ENCODE measurements around the gene TSPAN16. TPM values are rescaled to one million over a fixed set of nuclear protein-coding genes. Genes with fewer than 3 reads are reported as not detected.

The TSPAN16 gene
- not detected for total RNA-seq

DNA sequence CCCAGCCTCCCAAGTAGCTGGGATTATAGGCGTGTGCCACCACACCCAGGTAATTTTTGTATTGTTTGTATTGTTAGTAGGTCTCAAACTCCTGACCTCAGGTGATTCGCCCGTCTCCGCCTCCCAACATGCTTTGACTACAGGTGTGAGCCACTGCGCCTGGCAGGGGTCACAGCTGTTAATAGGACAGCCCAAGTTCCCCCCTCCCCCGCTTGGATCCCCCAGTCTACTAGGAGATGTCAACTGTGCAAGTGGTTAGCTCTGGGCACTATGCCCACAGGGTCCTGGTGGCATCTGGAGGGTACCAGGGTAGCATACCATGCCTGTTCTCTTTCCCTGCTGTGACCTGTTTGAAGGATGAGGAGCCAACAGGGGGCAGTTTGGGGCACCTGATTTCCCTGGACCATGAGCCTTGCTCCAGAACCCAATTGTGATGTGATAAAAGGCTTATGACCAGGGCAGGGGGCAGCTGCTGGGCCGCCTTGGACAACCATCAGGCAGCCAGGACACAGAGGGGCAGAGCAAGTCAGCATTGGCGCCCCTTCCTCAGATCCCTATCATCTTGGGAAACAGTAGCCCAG is at the start of gene TSPAN16:
TSS of gene TSPAN16 (plus strand) at position 496 of the 581 bp plus-strand sequence. CDS start 138 bp downstream, outside the sequence.
- WGBS, 2 donors = 51 to 54% methylated on average over 5 to 7 of the region's 8 CpGs
- H3K9me3 ChIP-seq = no peaks in the 10 kb centered on the region
- no peaks in the 10 kb centered on the region for H3K36me3 ChIP-seq
- no peak within 1 kb of the TSS for H3K4me3 ChIP-seq
- intact Hi-C loops (cut with DNase I) = loop anchor here (5.0 to 10.0 kb wide), 2 partner anchors 87 to 149 kb away; partner anchors contain the start of gene EPOR
- DNase-seq = no peak
- TF ChIP-seq, protein P1, sequence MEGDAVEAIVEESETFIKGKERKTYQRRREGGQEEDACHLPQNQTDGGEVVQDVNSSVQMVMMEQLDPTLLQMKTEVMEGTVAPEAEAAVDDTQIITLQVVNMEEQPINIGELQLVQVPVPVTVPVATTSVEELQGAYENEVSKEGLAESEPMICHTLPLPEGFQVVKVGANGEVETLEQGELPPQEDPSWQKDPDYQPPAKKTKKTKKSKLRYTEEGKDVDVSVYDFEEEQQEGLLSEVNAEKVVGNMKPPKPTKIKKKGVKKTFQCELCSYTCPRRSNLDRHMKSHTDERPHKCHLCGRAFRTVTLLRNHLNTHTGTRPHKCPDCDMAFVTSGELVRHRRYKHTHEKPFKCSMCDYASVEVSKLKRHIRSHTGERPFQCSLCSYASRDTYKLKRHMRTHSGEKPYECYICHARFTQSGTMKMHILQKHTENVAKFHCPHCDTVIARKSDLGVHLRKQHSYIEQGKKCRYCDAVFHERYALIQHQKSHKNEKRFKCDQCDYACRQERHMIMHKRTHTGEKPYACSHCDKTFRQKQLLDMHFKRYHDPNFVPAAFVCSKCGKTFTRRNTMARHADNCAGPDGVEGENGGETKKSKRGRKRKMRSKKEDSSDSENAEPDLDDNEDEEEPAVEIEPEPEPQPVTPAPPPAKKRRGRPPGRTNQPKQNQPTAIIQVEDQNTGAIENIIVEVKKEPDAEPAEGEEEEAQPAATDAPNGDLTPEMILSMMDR (IDR thresholded peaks at IDR 0.05) = no peak
- no peak for TF ChIP-seq POLR2A (IDR thresholded peaks at IDR 0.05)
- no peaks in the 10 kb centered on the region for H3K27me3 ChIP-seq
- peak within 1 kb of the TSS in 2 of 4 donors; percentile 39 to 43 for H3K27ac ChIP-seq
- H3K4me1 ChIP-seq = peaks cover 0 to 28% (median 4%) of the 10 kb centered on the region in 3 donors

- no peaks in the 10 kb centered on the region for H3K9me3 ChIP-seq
- peak overlapping the region in 2 of 4 donors; percentile 62 to 65 for H3K27ac ChIP-seq
- H3K36me3 ChIP-seq = peaks cover under 1 to 87% (median under 1%) of the 10 kb centered on the region in 3 donors
- no peak for TF ChIP-seq POLR2A (IDR thresholded peaks at IDR 0.05)
- TF ChIP-seq, protein P1 (IDR thresholded peaks at IDR 0.05) = no peak
- peaks cover 5 to 27% (median 12%) of the 10 kb centered on the region in 3 donors for H3K4me1 ChIP-seq
- no peak overlapping the region for H3K4me3 ChIP-seq
- WGBS, 2 donors = 89 to 90% methylated on average over 10 of the region's 11 CpGs
- intact Hi-C loops (cut with DNase I) = no loop called here
- no peaks in the 10 kb centered on the region for H3K27me3 ChIP-seq
- DNase-seq = no peak
These were observed 49.0 kb upstream of the TSPAN16 start for GRCh38 chr19:11246941-11247340.

GRCh38 chr19:11247391-11247790 is 48.6 kb upstream of the TSPAN16 start:
- TF ChIP-seq POLR2A (IDR thresholded peaks at IDR 0.05) = no peak
- TF ChIP-seq, protein P1 (IDR thresholded peaks at IDR 0.05) = no peak
- H3K9me3 ChIP-seq = no peaks in the 10 kb centered on the region
- H3K27me3 ChIP-seq = no peaks in the 10 kb centered on the region
- 55 to 78% methylated on average over 4 to 7 of the region's 10 CpGs for WGBS, 2 donors
- DNase-seq = no peak
- H3K27ac ChIP-seq = peak overlapping the region in 3 of 4 donors; percentile 59 to 65 (median 62)
- H3K4me3 ChIP-seq = no peak overlapping the region
- peaks cover 0 to 87% (median 5%) of the 10 kb centered on the region in 3 donors for H3K36me3 ChIP-seq
- intact Hi-C loops (cut with DNase I) = no loop called here
- peaks cover 5 to 27% (median 12%) of the 10 kb centered on the region in 3 donors for H3K4me1 ChIP-seq

- DNase-seq = no peak
- no peak overlapping the region for H3K4me3 ChIP-seq
- intact Hi-C loops (cut with DNase I) = no loop called here
- 75 to 79% methylated on average over 9 to 14 of the region's 14 CpGs for WGBS, 2 donors
- H3K27ac ChIP-seq = peak overlapping the region in 3 of 4 donors; percentile 59 to 65 (median 62)
- no peaks in the 10 kb centered on the region for H3K9me3 ChIP-seq
- no peaks in the 10 kb centered on the region for H3K27me3 ChIP-seq
- H3K4me1 ChIP-seq = peaks cover 5 to 30% (median 12%) of the 10 kb centered on the region in 3 donors
- H3K36me3 ChIP-seq = peaks cover 0 to 87% (median 6%) of the 10 kb centered on the region in 3 donors
- TF ChIP-seq, protein P1 (IDR thresholded peaks at IDR 0.05) = no peak
- TF ChIP-seq POLR2A (IDR thresholded peaks at IDR 0.05) = no peak
These were observed 48.0 kb upstream of the TSPAN16 start for GRCh38 chr19:11247934-11248333.

- Histone ChIP-seq H3K4me1 (peaks cover under 1 to 33% (median 7%) of the 10 kb centered on the region in 3 donors), H3K4me3 (no peak overlapping the region), H3K9me3 (no peaks in the 10 kb centered on the region), H3K27ac (no peak overlapping the region), H3K27me3 (no peaks in the 10 kb centered on the region), H3K36me3 (peaks cover 0 to 85% (median 6%) of the 10 kb centered on the region in 3 donors)
- TF ChIP-seq, protein P1 (IDR thresholded peaks at IDR 0.05) = no peak
- no peak for TF ChIP-seq POLR2A (IDR thresholded peaks at IDR 0.05)
- WGBS, 2 donors = 95 to 96% methylated on average over 2 of the region's 2 CpGs
- intact Hi-C loops (cut with DNase I) = no loop called here
- DNase-seq = no peak
These were observed 47.1 kb upstream of the TSPAN16 start for GRCh38 chr19:11248852-11249251.

All from esophagus squamous epithelium (tissue), 5 donors.